ENCODE measurements around the gene ADGRB3.

Gene ADGRB3

DNA sequence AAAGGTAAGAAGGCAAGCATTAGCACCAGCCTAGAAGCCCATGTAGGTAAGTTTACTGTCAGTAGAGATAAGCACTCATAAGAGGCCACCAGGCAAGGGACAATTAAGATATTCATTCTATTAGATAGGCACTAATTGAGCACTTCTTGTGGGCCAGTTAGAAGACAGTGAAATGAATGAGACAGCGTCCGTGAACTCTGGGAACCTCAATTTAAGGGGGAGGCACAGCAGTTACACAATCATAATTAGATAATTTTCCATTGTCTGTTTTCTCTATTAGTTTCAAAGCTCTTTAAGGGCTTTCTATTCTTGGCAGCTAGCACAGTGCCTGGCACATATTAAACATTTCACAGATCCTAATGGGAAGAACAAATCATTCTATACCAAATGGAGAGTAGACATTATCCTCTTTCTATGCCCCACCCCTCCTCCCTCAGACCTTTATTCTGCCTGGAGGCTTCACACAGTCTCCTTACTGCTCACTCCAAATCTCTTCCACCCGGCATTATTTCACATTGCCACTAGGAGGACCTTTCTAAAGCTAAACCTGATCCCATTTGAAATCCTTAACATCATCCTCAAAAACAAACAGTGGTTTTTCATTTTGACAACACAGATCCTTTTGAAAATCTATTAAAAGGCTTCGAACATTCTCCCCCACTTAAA is 529.6 kb downstream of the ADGRB3 start:
- H3K4me3 ChIP-seq (replicated peaks; ENCODE audit: low read depth, low read length): no peak overlapping the region
- TF ChIP-seq, protein P1, sequence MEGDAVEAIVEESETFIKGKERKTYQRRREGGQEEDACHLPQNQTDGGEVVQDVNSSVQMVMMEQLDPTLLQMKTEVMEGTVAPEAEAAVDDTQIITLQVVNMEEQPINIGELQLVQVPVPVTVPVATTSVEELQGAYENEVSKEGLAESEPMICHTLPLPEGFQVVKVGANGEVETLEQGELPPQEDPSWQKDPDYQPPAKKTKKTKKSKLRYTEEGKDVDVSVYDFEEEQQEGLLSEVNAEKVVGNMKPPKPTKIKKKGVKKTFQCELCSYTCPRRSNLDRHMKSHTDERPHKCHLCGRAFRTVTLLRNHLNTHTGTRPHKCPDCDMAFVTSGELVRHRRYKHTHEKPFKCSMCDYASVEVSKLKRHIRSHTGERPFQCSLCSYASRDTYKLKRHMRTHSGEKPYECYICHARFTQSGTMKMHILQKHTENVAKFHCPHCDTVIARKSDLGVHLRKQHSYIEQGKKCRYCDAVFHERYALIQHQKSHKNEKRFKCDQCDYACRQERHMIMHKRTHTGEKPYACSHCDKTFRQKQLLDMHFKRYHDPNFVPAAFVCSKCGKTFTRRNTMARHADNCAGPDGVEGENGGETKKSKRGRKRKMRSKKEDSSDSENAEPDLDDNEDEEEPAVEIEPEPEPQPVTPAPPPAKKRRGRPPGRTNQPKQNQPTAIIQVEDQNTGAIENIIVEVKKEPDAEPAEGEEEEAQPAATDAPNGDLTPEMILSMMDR (IDR thresholded peaks at IDR 0.05; ENCODE audit: low read depth, low read length, missing control alignments): no peak
- no peak for DNase-seq (ENCODE audit: extremely low read depth, low read depth)

DNA sequence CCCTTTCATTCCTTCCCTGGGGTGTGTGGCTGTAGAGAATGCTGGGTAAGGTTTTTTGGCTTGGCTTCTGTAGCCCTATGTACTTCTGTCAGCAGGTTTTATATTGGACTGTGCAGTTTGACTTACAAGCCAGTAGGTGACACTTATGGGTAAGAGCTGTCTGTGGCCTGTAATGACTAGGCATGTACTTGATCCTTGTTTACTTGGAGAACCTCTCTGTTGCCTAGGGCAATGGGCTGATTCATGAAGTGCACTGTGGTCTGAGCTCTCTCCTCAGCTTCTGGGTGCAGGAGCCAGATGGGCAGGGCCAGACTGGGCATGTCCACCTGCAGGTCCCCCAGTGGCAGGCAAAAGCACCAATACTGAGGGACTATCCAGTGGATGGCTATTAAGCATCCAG is 544.6 kb downstream of the ADGRB3 start:
- H3K4me3 ChIP-seq (replicated peaks; ENCODE audit: low read depth, low read length): no peak overlapping the region
- TF ChIP-seq, protein P1 (IDR thresholded peaks at IDR 0.05; ENCODE audit: low read depth, low read length, missing control alignments): no peak
- DNase-seq (ENCODE audit: extremely low read depth, low read depth): no peak

DNA sequence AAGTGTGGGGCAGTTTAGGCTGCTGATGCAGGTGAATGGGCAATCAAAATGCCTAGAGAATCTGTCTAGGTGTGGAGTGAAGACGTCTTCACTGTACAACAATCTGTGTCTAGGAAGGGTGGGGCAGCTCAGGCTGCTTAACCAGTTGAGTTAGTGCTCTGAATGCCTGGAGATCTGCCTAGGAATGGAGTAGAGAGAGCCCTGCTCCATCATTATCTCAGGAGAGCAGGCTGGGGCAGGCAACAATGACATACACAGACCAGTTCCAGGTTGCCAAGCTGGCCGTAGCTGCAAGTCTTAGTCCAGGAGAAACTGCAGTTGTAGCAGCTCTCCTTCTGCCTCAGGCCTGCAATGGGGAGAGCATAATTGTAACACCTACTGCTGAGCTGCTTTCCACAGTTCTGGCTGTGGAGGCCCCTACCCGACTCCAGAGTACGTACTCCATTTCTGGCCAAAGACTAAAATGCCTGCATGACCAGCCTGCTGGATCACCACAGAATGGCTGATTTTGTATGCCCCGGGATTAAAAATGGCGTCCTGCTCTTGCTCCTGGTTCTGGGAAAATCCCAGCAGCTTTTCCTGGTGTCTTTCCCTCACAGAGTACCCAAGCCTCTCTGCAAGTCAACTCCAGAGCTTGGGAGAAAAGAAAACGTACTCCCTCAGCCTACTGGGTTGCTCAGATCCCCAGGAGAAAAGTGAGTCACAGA is 545.4 kb downstream of the ADGRB3 start:
- no peak for DNase-seq (ENCODE audit: extremely low read depth, low read depth)
- TF ChIP-seq, protein P1 (IDR thresholded peaks at IDR 0.05; ENCODE audit: low read depth, low read length, missing control alignments): no peak
- no peak overlapping the region for H3K4me3 ChIP-seq (replicated peaks; ENCODE audit: low read depth, low read length)

DNA sequence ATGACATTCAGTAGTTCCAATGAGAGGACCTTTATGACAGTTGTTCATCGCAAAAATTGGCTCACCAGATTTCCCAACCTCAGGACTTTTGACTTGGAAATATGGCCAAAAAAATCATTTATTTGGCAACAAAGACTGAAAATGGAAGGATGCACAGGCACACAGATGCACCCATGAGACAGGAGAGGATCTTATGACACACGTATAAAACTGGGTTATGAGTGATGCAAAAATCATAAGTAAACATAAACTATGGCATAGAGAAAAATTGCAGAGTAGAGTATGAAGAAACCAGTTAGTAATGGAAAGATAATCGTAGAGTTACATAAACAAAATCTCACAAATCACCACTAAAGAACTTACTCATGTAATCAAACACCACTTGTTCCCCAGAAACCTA is 546.9 kb downstream of the ADGRB3 start:
- TF ChIP-seq, protein P1 (IDR thresholded peaks at IDR 0.05; ENCODE audit: low read depth, low read length, missing control alignments): no peak
- DNase-seq (ENCODE audit: extremely low read depth, low read depth): no peak

DNA sequence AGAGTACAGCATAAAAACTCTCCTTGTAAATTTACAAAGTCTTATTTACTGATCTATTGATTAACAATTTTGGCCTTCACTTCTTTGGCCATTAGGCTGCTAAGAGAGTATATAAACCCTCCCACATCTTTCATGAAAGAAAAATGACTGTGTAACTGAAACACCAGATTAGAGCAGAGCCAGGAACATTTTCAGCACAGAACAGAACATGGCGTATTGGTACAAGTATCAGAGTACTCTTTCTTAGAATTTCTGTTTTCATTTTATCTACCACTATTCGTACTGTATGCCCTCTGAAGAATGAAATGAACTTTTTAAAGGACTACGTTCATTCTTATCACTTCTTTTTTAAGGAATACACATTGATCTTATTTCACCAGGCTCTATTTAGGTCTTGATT is 550.2 kb downstream of the ADGRB3 start:
- TF ChIP-seq, protein P1 (IDR thresholded peaks at IDR 0.05; ENCODE audit: low read depth, low read length, missing control alignments): no peak
- DNase-seq (ENCODE audit: extremely low read depth, low read depth): no peak

More for the DNA sequence above, 546.9 kb downstream of the ADGRB3 start:
- no peak overlapping the region for H3K4me3 ChIP-seq (replicated peaks; ENCODE audit: low read depth, low read length)

DNA sequence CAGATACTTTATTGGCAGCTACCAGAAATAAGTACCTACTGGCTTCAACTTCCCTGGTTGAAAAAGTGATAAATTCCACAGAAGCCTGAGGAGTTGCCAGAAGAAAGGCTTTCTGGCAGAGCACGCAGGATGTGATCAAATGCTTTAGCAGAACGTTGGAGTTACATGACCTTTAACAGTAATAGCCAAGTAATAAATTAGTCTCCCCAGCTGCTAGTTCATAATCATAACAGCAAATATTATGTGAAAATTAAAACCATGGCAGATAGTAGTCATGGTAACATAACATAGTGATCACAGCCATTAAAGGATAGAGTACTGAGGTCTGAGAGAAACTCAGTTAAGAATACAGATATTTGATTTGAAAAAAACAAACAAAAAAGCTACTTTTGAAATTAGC is 567.7 kb downstream of the ADGRB3 start:
- H3K4me3 ChIP-seq (replicated peaks; ENCODE audit: low read depth, low read length): no peak overlapping the region
- DNase-seq (ENCODE audit: extremely low read depth, low read depth): no peak
- TF ChIP-seq, protein P1 (IDR thresholded peaks at IDR 0.05; ENCODE audit: low read depth, low read length, missing control alignments): no peak

More for the DNA sequence above, 550.2 kb downstream of the ADGRB3 start:
- no peak overlapping the region for H3K4me3 ChIP-seq (replicated peaks; ENCODE audit: low read depth, low read length)
